Thymus (tissue), 11 donors: ENCODE results near the gene ARMC3. TPM values are rescaled to one million over a fixed set of nuclear protein-coding genes. Genes with fewer than 3 reads are reported as not detected.

ENCODE experiments used
- DNase-seq, 9 donors: peaks; one replicate each; pipeline ENCODE4 v3.0.0-alpha.2; 2013; ENCODE audit warnings: low spot score in 9 of 9, low read depth in 6 of 9, missing footprints in 1 of 9
- H3K27ac ChIP-seq, 2 donors: one replicate each; pipeline ENCODE4 v1.5.1; 2013; ENCODE audit warnings: control low read depth in 1 of 2, low read depth in 1 of 2, low read length in 1 of 2, mild to moderate bottlenecking in 1 of 2, moderate library complexity in 1 of 2
- H3K27me3 ChIP-seq, 2 donors: one replicate each; pipeline ENCODE4 v1.5.1; 2013; ENCODE audit warnings: low read length in 1 of 2; ENCODE audit not compliant: control insufficient read depth in 2 of 2, insufficient read depth in 1 of 2
- H3K36me3 ChIP-seq, 2 donors: one replicate each; pipeline ENCODE4 v1.5.1; 2013; ENCODE audit warnings: low read length in 1 of 2, mild to moderate bottlenecking in 1 of 2, moderate library complexity in 1 of 2; ENCODE audit not compliant: control insufficient read depth in 2 of 2, insufficient read depth in 2 of 2
- H3K4me1 ChIP-seq, 2 donors: one replicate each; pipeline ENCODE4 v1.5.1; 2013; ENCODE audit warnings: low read length in 2 of 2; ENCODE audit not compliant: control insufficient read depth in 2 of 2, insufficient read depth in 2 of 2
- H3K4me3 ChIP-seq, 2 donors: one replicate each; pipeline ENCODE4 v1.5.1; 2013; ENCODE audit warnings: low read length in 2 of 2, control low read depth in 1 of 2, mild to moderate bottlenecking in 1 of 2
- H3K9me3 ChIP-seq, 2 donors: one replicate each; pipeline ENCODE4 v1.5.1; 2013; ENCODE audit warnings: low read length in 1 of 2, mild to moderate bottlenecking in 1 of 2; ENCODE audit not compliant: control insufficient read depth in 2 of 2, insufficient read depth in 1 of 2
- WGBS: extraction: QIAGEN DNeasy Blood & Tissue Kit; methylation state at CpG from one replicate; pipeline ENCODE4 v1.1.7; 2013; 5-methylcytosine and 5-hydroxymethylcytosine counted together
- polyA plus RNA-seq: library from polyadenylated mRNA; stranded (reverse); fragments of 200-250 nt; gene quantifications from one replicate; pipeline ENCODE4 v1.2.3, GENCODE V29; 2013
- total RNA-seq: library from RNA; stranded (reverse); fragments of 120-200 nt; gene quantifications from one replicate; pipeline ENCODE4 v1.2.4, GENCODE V29; 2013
- donor health status: healthy.

The ARMC3 gene
- total and polyA plus RNA-seq, 2 donors, result 0.09 to 0.11 TPM

GRCh38 chr10:22978287-22978686 is 50.4 kb downstream of the ARMC3 start:
- Histone ChIP-seq H3K36me3 (no peaks in the 10 kb centered on the region), H3K9me3 (no peaks in the 10 kb centered on the region)
- 91% methylated on average over 2 of the region's 2 CpGs for WGBS

GRCh38 chr10:22978918-22979317 is 51.1 kb downstream of the ARMC3 start:
- Histone ChIP-seq H3K27me3 (no peaks in the 10 kb centered on the region), H3K4me3 (no peak overlapping the region), H3K9me3 (no peaks in the 10 kb centered on the region), H3K36me3 (no peaks in the 10 kb centered on the region), H3K4me1 (no peaks in the 10 kb centered on the region), H3K27ac (no peak overlapping the region)
- no peak for DNase-seq
- 88% methylated on average over 1 of the region's 1 CpG for WGBS

More at GRCh38 chr10:22978287-22978686, 50.4 kb downstream of the ARMC3 start:
- Histone ChIP-seq H3K27ac (no peak overlapping the region), H3K27me3 (no peaks in the 10 kb centered on the region), H3K4me3 (no peak overlapping the region), H3K4me1 (no peaks in the 10 kb centered on the region)
- no peak for DNase-seq

- Histone ChIP-seq H3K36me3 (no peaks in the 10 kb centered on the region), H3K9me3 (no peaks in the 10 kb centered on the region), H3K4me1 (no peaks in the 10 kb centered on the region), H3K27me3 (no peaks in the 10 kb centered on the region), H3K4me3 (no peak overlapping the region), H3K27ac (no peak overlapping the region)
- WGBS, result 95% methylated on average over 2 of the region's 2 CpGs
- DNase-seq, result no peak
Observed at GRCh38 chr10:22980822-22981221, 53.0 kb downstream of the ARMC3 start.

- H3K36me3 ChIP-seq, result no peaks in the 10 kb centered on the region
- H3K9me3 ChIP-seq, result no peaks in the 10 kb centered on the region
- no peaks in the 10 kb centered on the region for H3K4me1 ChIP-seq
- WGBS, result 86% methylated on average over 5 of the region's 5 CpGs
- no peak for DNase-seq
- H3K27me3 ChIP-seq, result no peaks in the 10 kb centered on the region
- H3K4me3 ChIP-seq, result no peak overlapping the region
- H3K27ac ChIP-seq, result no peak overlapping the region
Observed at GRCh38 chr10:22984066-22984465, 56.2 kb downstream of the ARMC3 start.

GRCh38 chr10:22986771-22987542 is 59.1 kb downstream of the ARMC3 start:
- 75% methylated on average over 2 of the region's 2 CpGs for WGBS
- no peak overlapping the region for H3K27ac ChIP-seq
- H3K36me3 ChIP-seq, result no peaks in the 10 kb centered on the region

GRCh38 chr10:22988581-22989360 is 60.9 kb downstream of the ARMC3 start:
- DNase-seq, result peak; percentile 43 to 88 (median 70)
- Histone ChIP-seq H3K27me3 (no peaks in the 10 kb centered on the region), H3K4me1 (no peaks in the 10 kb centered on the region), H3K4me3 (no peak overlapping the region), H3K9me3 (no peaks in the 10 kb centered on the region), H3K36me3 (no peaks in the 10 kb centered on the region), H3K27ac (no peak overlapping the region)
- WGBS, result 11% methylated on average over 12 of the region's 12 CpGs

More at GRCh38 chr10:22986771-22987542, 59.1 kb downstream of the ARMC3 start:
- no peaks in the 10 kb centered on the region for H3K27me3 ChIP-seq
- no peak overlapping the region for H3K4me3 ChIP-seq
- peak in 6 of 9 donors; percentile 11 to 64 (median 18) for DNase-seq
- no peaks in the 10 kb centered on the region for H3K4me1 ChIP-seq
- H3K9me3 ChIP-seq, result no peaks in the 10 kb centered on the region

GRCh38 chr10:22990443-22990842 is 62.6 kb downstream of the ARMC3 start:
- WGBS, result 97% methylated on average over 4 of the region's 4 CpGs
- DNase-seq, result no peak
- Histone ChIP-seq H3K27me3 (peaks cover 0 to 2% of the 10 kb centered on the region in 2 donors), H3K4me1 (no peaks in the 10 kb centered on the region), H3K36me3 (no peaks in the 10 kb centered on the region), H3K27ac (no peak overlapping the region), H3K9me3 (no peaks in the 10 kb centered on the region), H3K4me3 (no peak overlapping the region)

- peak in 3 of 9 donors; percentile 6 to 50 (median 13) for DNase-seq
- Histone ChIP-seq H3K36me3 (no peaks in the 10 kb centered on the region), H3K27me3 (peaks cover 0 to 2% of the 10 kb centered on the region in 2 donors), H3K4me3 (no peak overlapping the region), H3K4me1 (no peaks in the 10 kb centered on the region), H3K27ac (no peak overlapping the region), H3K9me3 (no peaks in the 10 kb centered on the region)
- WGBS, result 67% methylated on average over 5 of the region's 5 CpGs
Observed at GRCh38 chr10:22992075-22992474, 64.2 kb downstream of the ARMC3 start.

- Histone ChIP-seq H3K27me3 (peaks cover 0 to 2% of the 10 kb centered on the region in 2 donors), H3K4me1 (no peaks in the 10 kb centered on the region), H3K9me3 (no peaks in the 10 kb centered on the region), H3K27ac (no peak overlapping the region), H3K36me3 (no peaks in the 10 kb centered on the region), H3K4me3 (no peak overlapping the region)
- WGBS, result 95% methylated on average over 8 of the region's 8 CpGs
- no peak for DNase-seq
Observed at GRCh38 chr10:22992621-22993020, 64.8 kb downstream of the ARMC3 start.
